ENCODE measurements around the gene CRIP3.

Gene CRIP3

DNA sequence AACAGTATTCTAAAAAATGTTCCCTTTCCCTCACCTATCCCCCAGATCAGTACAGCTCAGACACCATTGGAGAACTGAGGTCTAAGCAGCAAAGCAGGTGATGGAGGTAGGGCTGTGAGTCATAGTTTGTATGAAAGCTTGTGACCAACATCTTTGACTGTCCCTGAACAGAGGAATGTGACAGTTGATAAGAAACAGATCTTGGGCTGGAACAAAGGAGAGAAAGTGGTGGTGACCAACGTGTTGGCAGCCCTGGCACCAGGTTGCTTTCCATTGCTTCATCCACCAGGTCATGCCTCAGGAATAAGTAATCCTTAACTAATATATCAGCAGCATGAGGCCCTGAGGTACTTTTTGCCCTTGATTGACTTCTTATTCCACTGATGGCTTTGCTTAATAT, 19.9 kb upstream of the CRIP3 start:
- Histone ChIP-seq H3K4me2 (ENCODE audit: low read length) (no peak overlapping the region), H3K4me3 (ENCODE audit: low read depth, low read length, poor library complexity, severe bottlenecking) (no peak overlapping the region), H3K27me3 (ENCODE audit: insufficient read depth, low read length) (no peaks in the 10 kb centered on the region; the same call in 1 of the 2 replicates), H4K20me1 (ENCODE audit: insufficient read depth, low read length) (no peaks in the 10 kb centered on the region), H3K27ac (ENCODE audit: low read depth, low read length, poor library complexity, severe bottlenecking) (no peak overlapping the region), H3K9me2 (ENCODE audit: low read depth, low read length) (no peaks in the 10 kb centered on the region), H3K9ac (ENCODE audit: low read length) (no peak overlapping the region), H3K4me1 (ENCODE audit: insufficient read depth, low read length, severe bottlenecking) (no peaks in the 10 kb centered on the region), H3K79me2 (ENCODE audit: insufficient read depth, low read length) (no peaks in the 10 kb centered on the region), H3K9me3 (ENCODE audit: low read length) (no peaks in the 10 kb centered on the region), H2AFZ (ENCODE audit: low read length) (no peak overlapping the region), H3K36me3 (ENCODE audit: insufficient read depth, low read length) (no peaks in the 10 kb centered on the region), H3F3A (ENCODE audit: insufficient read depth, low read length) (no peaks in the 10 kb centered on the region)
- TF ChIP-seq, protein P1, sequence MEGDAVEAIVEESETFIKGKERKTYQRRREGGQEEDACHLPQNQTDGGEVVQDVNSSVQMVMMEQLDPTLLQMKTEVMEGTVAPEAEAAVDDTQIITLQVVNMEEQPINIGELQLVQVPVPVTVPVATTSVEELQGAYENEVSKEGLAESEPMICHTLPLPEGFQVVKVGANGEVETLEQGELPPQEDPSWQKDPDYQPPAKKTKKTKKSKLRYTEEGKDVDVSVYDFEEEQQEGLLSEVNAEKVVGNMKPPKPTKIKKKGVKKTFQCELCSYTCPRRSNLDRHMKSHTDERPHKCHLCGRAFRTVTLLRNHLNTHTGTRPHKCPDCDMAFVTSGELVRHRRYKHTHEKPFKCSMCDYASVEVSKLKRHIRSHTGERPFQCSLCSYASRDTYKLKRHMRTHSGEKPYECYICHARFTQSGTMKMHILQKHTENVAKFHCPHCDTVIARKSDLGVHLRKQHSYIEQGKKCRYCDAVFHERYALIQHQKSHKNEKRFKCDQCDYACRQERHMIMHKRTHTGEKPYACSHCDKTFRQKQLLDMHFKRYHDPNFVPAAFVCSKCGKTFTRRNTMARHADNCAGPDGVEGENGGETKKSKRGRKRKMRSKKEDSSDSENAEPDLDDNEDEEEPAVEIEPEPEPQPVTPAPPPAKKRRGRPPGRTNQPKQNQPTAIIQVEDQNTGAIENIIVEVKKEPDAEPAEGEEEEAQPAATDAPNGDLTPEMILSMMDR (IDR thresholded peaks at IDR 0.05; ENCODE audit: low read length) = no peak
- no peak for TF ChIP-seq EZH2 (IDR thresholded peaks at IDR 0.05; ENCODE audit: borderline replicate concordance, low read length)

DNA sequence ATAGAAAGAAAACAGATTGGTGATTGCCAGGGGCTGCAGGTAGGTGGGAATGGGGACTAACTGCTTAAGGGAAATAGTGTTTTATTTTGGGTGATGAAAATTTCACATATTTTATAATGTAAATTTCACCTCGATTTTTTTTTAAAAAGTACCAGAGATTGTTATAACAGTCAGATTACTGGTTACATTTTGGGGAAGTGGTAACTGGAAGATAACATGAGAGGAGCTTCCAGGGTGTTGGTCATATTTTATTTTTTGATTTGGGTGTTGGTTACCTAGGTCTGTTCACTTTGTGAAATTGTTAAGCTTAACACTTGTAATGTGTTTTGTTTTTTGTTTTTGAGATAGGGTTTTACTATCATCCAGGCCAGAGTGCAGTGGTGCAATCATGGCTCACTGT, 17.2 kb upstream of the CRIP3 start:
- Histone ChIP-seq H3F3A (ENCODE audit: insufficient read depth, low read length) (no peaks in the 10 kb centered on the region), H3K9ac (ENCODE audit: low read length) (no peak overlapping the region), H3K4me2 (ENCODE audit: low read length) (no peak overlapping the region), H3K4me3 (ENCODE audit: low read depth, low read length, poor library complexity, severe bottlenecking) (no peak overlapping the region), H3K79me2 (ENCODE audit: insufficient read depth, low read length) (no peaks in the 10 kb centered on the region), H4K20me1 (ENCODE audit: insufficient read depth, low read length) (no peaks in the 10 kb centered on the region), H3K9me2 (ENCODE audit: low read depth, low read length) (no peaks in the 10 kb centered on the region), H3K4me1 (ENCODE audit: insufficient read depth, low read length, severe bottlenecking) (no peaks in the 10 kb centered on the region), H3K9me3 (ENCODE audit: low read length) (no peaks in the 10 kb centered on the region), H3K36me3 (ENCODE audit: insufficient read depth, low read length) (no peaks in the 10 kb centered on the region), H2AFZ (ENCODE audit: low read length) (no peak overlapping the region), H3K27ac (ENCODE audit: low read depth, low read length, poor library complexity, severe bottlenecking) (no peak overlapping the region), H3K27me3 (ENCODE audit: insufficient read depth, low read length) (no peaks in the 10 kb centered on the region; the same call in 1 of the 2 replicates)
- TF ChIP-seq, protein P1 (IDR thresholded peaks at IDR 0.05; ENCODE audit: low read length) = no peak
- no peak for TF ChIP-seq EZH2 (IDR thresholded peaks at IDR 0.05; ENCODE audit: borderline replicate concordance, low read length)

DNA sequence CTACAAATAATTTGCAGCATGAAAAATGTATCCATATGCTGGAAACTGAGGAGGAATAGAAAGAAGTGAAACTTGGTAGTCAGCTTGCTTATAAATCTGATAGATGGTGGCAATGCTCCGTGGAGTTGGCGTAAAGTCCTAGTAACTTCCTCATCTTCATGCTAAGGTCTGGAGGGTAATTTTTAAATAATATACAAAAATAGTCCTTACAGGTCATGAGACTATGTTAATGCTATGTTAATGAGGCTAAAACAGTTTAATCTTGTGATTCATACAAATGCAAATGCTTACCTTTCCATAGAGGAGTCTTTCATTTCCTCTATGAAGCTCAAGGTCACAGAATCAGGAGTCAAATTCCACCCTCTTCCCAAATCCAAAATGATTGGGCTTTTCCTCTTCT, 9.4 kb upstream of the CRIP3 start:
- no peak overlapping the region for H3K9ac ChIP-seq (ENCODE audit: low read length)
- H3K4me1 ChIP-seq (ENCODE audit: insufficient read depth, low read length, severe bottlenecking) = no peaks in the 10 kb centered on the region
- no peaks in the 10 kb centered on the region for H3K9me3 ChIP-seq (ENCODE audit: low read length)
- H3K4me2 ChIP-seq (ENCODE audit: low read length) = no peak overlapping the region
- TF ChIP-seq, protein P1 (IDR thresholded peaks at IDR 0.05; ENCODE audit: low read length) = no peak
- no peak for TF ChIP-seq EZH2 (IDR thresholded peaks at IDR 0.05; ENCODE audit: borderline replicate concordance, low read length)
- no peaks in the 10 kb centered on the region for H3K27me3 ChIP-seq (ENCODE audit: insufficient read depth, low read length)
- no peaks in the 10 kb centered on the region for H3K79me2 ChIP-seq (ENCODE audit: insufficient read depth, low read length)
- H3K36me3 ChIP-seq (ENCODE audit: insufficient read depth, low read length) = no peaks in the 10 kb centered on the region
- H3K27ac ChIP-seq (ENCODE audit: low read depth, low read length, poor library complexity, severe bottlenecking) = no peak overlapping the region
- H3K9me2 ChIP-seq (ENCODE audit: low read depth, low read length) = no peaks in the 10 kb centered on the region
- no peak overlapping the region for H2AFZ ChIP-seq (ENCODE audit: low read length)
- H3F3A ChIP-seq (ENCODE audit: insufficient read depth, low read length) = peaks cover 1% of the 10 kb centered on the region; the same call in 1 of the 2 replicates
- no peak overlapping the region for H3K4me3 ChIP-seq (ENCODE audit: low read depth, low read length, poor library complexity, severe bottlenecking)
- H4K20me1 ChIP-seq (ENCODE audit: insufficient read depth, low read length) = no peaks in the 10 kb centered on the region

All from OCI-LY1 (cell line).